Stomach smooth muscle (tissue), 2 donors: ENCODE data around the gene CHRNA9.

Experiments used
- H3K27ac ChIP-seq: one replicate; pipeline ENCODE4 v1.7.0; 2013; ENCODE audit warnings: mild to moderate bottlenecking, low read length, inconsistent platforms
- H3K27me3 ChIP-seq, 2 donors: one replicate each; pipeline ENCODE4 v1.7.0; 2013; ENCODE audit warnings: low read length in 2 of 2; ENCODE audit not compliant: insufficient read depth in 2 of 2, control insufficient read depth in 1 of 2
- H3K36me3 ChIP-seq, 2 donors: one replicate each; pipeline ENCODE4 v1.7.0; 2013; ENCODE audit warnings: low read length in 2 of 2; ENCODE audit not compliant: control insufficient read depth in 2 of 2, insufficient read depth in 2 of 2
- H3K4me1 ChIP-seq: one replicate; pipeline ENCODE4 v1.7.0; 2013; ENCODE audit warnings: low read length; ENCODE audit not compliant: control insufficient read depth, insufficient read depth
- H3K4me3 ChIP-seq, 2 donors: one replicate each; pipeline ENCODE4 v1.7.0; 2013; ENCODE audit warnings: low read length in 2 of 2
- H3K9ac ChIP-seq, 2 donors: one replicate each; pipeline ENCODE4 v1.7.0; 2013; ENCODE audit warnings: low read length in 2 of 2, mild to moderate bottlenecking in 1 of 2
- H3K9me3 ChIP-seq, 2 donors: one replicate each; pipeline ENCODE4 v1.7.0; 2013; ENCODE audit warnings: low read length in 2 of 2; ENCODE audit not compliant: control insufficient read depth in 2 of 2
- donor health status: healthy.
- donor health status: Pancreatic carcinoma.

Gene CHRNA9

DNA sequence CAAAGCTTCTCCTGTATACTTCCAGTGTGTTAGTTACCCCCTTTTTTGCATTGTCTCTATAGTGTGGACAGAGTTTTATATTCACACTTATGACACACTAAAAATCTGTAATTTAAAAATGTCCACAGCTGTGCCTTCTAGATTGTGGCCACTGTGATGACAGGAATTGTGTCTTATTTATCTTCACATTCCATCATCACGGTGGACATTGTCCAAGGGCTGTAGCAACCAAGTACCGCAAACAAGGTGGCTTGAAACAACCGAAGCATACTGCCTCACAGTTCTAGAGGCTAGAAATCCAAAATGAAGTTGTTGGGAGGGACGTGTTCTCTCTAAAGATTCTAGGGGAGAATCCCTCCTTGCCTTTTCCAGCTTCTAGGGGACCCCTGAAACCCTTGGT is 32.3 kb downstream of the CHRNA9 start:
- no peaks in the 10 kb centered on the region for H3K4me1 ChIP-seq
- H3K4me3 ChIP-seq: no peak overlapping the region
- no peaks in the 10 kb centered on the region for H3K36me3 ChIP-seq
- H3K27ac ChIP-seq: no peak overlapping the region
- no peak overlapping the region for H3K9ac ChIP-seq
- H3K9me3 ChIP-seq: no peaks in the 10 kb centered on the region
- H3K27me3 ChIP-seq: no peaks in the 10 kb centered on the region

GRCh38 chr4:40369437-40370274 is 34.5 kb downstream of the CHRNA9 start:
- Histone ChIP-seq H3K4me1 (no peaks in the 10 kb centered on the region), H3K9me3 (no peaks in the 10 kb centered on the region), H3K27me3 (no peaks in the 10 kb centered on the region), H3K4me3 (no peak overlapping the region), H3K36me3 (no peaks in the 10 kb centered on the region), H3K27ac (no peak overlapping the region), H3K9ac (no peak overlapping the region)

- Histone ChIP-seq H3K9me3 (no peaks in the 10 kb centered on the region), H3K9ac (no peak overlapping the region), H3K36me3 (no peaks in the 10 kb centered on the region), H3K4me1 (no peaks in the 10 kb centered on the region), H3K4me3 (no peak overlapping the region), H3K27ac (no peak overlapping the region), H3K27me3 (no peaks in the 10 kb centered on the region)
Measured at GRCh38 chr4:40372651-40373050, 37.5 kb downstream of the CHRNA9 start.

GRCh38 chr4:40373636-40374035 is 38.5 kb downstream of the CHRNA9 start:
- Histone ChIP-seq H3K4me3 (no peak overlapping the region), H3K9ac (no peak overlapping the region), H3K36me3 (no peaks in the 10 kb centered on the region), H3K27ac (no peak overlapping the region), H3K4me1 (no peaks in the 10 kb centered on the region), H3K27me3 (no peaks in the 10 kb centered on the region), H3K9me3 (no peaks in the 10 kb centered on the region)

DNA sequence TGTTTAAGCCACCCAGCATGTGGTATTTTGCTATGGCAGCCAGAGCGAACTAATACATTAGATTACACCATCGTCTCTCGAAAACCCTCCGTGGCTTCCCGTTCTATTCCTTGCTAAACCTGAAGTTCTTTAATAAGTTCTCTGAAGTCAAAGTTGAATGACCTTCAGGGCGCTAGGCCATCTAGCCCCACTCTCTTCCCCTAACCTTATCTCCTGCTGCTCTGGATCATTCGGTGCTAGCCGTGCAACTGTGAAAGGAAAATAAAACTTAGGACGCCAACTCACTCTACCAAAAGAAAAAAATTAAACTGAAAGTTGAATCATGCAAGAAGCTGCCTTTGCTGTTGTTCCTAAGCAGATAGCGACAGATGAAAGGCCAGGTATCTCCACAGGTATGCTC is 40.0 kb downstream of the CHRNA9 start:
- H3K9ac ChIP-seq: no peak overlapping the region
- H3K4me1 ChIP-seq: no peaks in the 10 kb centered on the region
- H3K4me3 ChIP-seq: no peak overlapping the region
- no peaks in the 10 kb centered on the region for H3K27me3 ChIP-seq
- H3K9me3 ChIP-seq: no peaks in the 10 kb centered on the region
- H3K27ac ChIP-seq: no peak overlapping the region
- H3K36me3 ChIP-seq: no peaks in the 10 kb centered on the region

- no peak overlapping the region for H3K27ac ChIP-seq
- no peak overlapping the region for H3K9ac ChIP-seq
- H3K4me3 ChIP-seq: no peak overlapping the region
- H3K4me1 ChIP-seq: no peaks in the 10 kb centered on the region
- H3K9me3 ChIP-seq: no peaks in the 10 kb centered on the region
- no peaks in the 10 kb centered on the region for H3K27me3 ChIP-seq
- no peaks in the 10 kb centered on the region for H3K36me3 ChIP-seq
Measured at GRCh38 chr4:40375620-40376019, 40.5 kb downstream of the CHRNA9 start.

- H3K4me3 ChIP-seq: no peak overlapping the region
- H3K36me3 ChIP-seq: no peaks in the 10 kb centered on the region
- no peaks in the 10 kb centered on the region for H3K9me3 ChIP-seq
- H3K27me3 ChIP-seq: no peaks in the 10 kb centered on the region
- no peaks in the 10 kb centered on the region for H3K4me1 ChIP-seq
- no peak overlapping the region for H3K9ac ChIP-seq
- no peak overlapping the region for H3K27ac ChIP-seq
Measured at GRCh38 chr4:40377512-40378365, 42.6 kb downstream of the CHRNA9 start.

DNA sequence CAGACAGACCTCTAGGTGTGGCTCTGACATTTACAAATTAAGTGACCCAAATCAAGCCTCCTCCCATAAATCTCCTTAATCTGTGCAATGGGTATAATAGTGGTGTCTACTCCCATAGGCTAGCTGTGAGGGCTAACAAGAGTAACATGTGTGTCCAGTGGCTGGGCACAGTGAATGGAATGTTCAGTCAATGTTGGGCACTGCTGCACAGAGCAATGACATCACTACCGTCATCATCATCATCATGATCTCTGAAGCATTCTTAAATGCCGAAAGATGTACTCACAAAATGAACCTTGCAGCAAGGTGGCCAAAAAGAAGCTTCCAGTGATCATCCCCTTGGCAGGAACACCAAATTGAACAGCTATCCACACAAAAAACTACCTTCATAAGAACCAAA is 43.5 kb downstream of the CHRNA9 start:
- H3K36me3 ChIP-seq: no peaks in the 10 kb centered on the region
- H3K9me3 ChIP-seq: no peaks in the 10 kb centered on the region
- no peaks in the 10 kb centered on the region for H3K27me3 ChIP-seq
- no peaks in the 10 kb centered on the region for H3K4me1 ChIP-seq
- no peak overlapping the region for H3K9ac ChIP-seq
- no peak overlapping the region for H3K27ac ChIP-seq
- H3K4me3 ChIP-seq: no peak overlapping the region

DNA sequence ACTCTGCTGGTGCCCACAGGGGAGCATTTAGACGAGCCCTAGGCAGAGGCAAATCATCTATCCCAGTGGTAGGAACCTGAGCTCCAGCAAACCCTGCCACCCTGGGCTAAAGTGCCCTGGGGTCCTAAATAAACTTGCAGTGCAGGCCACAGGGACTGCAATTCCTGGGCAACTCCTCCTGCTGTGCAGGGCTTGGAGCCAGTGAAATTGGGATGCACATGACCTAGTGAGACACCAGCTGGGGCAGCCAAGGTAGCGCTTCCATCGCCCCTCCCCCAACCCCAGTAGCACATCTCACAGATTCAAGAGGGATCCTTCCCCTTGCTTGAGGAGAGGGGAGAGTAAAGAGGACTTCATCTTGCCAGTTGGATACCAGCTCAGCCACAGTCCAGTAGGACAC is 44.1 kb downstream of the CHRNA9 start:
- H3K27ac ChIP-seq: no peak overlapping the region
- H3K36me3 ChIP-seq: no peaks in the 10 kb centered on the region
- no peaks in the 10 kb centered on the region for H3K9me3 ChIP-seq
- H3K27me3 ChIP-seq: no peaks in the 10 kb centered on the region
- H3K9ac ChIP-seq: no peak overlapping the region
- no peak overlapping the region for H3K4me3 ChIP-seq
- H3K4me1 ChIP-seq: no peaks in the 10 kb centered on the region

- Histone ChIP-seq H3K4me1 (no peaks in the 10 kb centered on the region), H3K9ac (no peak overlapping the region), H3K27me3 (no peaks in the 10 kb centered on the region), H3K9me3 (no peaks in the 10 kb centered on the region), H3K4me3 (no peak overlapping the region), H3K36me3 (no peaks in the 10 kb centered on the region), H3K27ac (no peak overlapping the region)
Measured at GRCh38 chr4:40380647-40381046, 45.5 kb downstream of the CHRNA9 start.

- H3K4me3 ChIP-seq: no peak overlapping the region
- no peaks in the 10 kb centered on the region for H3K36me3 ChIP-seq
- H3K9ac ChIP-seq: no peak overlapping the region
- H3K9me3 ChIP-seq: no peaks in the 10 kb centered on the region
- no peak overlapping the region for H3K27ac ChIP-seq
- H3K4me1 ChIP-seq: no peaks in the 10 kb centered on the region
- no peaks in the 10 kb centered on the region for H3K27me3 ChIP-seq
Measured at GRCh38 chr4:40388239-40388638, 53.1 kb downstream of the CHRNA9 start.
